ENCODE measurements around the gene OR10D3.

Gene OR10D3

GRCh38 chr11:124207102-124207792, 24.1 kb downstream of the OR10D3 start:
- no peak overlapping the region for H3K4me3 ChIP-seq (ENCODE audit: low read depth, low read length)
- no peaks in the 10 kb centered on the region for H3K36me3 ChIP-seq (ENCODE audit: control insufficient read depth, insufficient read depth, low read length)
- H2AFZ ChIP-seq: no peak overlapping the region
- no peak overlapping the region for H3K4me2 ChIP-seq (ENCODE audit: low read length)
- no peak for TF ChIP-seq CTCF (IDR thresholded peaks at IDR 0.05)
- no peak overlapping the region for H3K27ac ChIP-seq
- H3K9me3 ChIP-seq (ENCODE audit: control insufficient read depth, low read length): no peaks in the 10 kb centered on the region
- no peaks in the 10 kb centered on the region for H3K27me3 ChIP-seq (ENCODE audit: control insufficient read depth, insufficient read depth, low read length)
- no peaks in the 10 kb centered on the region for H3K4me1 ChIP-seq
- no peak overlapping the region for H3K9ac ChIP-seq
- no peaks in the 10 kb centered on the region for H3K79me2 ChIP-seq

- no peak overlapping the region for H3K9ac ChIP-seq
- H3K27ac ChIP-seq: no peak overlapping the region
- no peak for TF ChIP-seq CTCF (IDR thresholded peaks at IDR 0.05)
- no peak overlapping the region for H3K4me2 ChIP-seq (ENCODE audit: low read length)
- H3K36me3 ChIP-seq (ENCODE audit: control insufficient read depth, insufficient read depth, low read length): no peaks in the 10 kb centered on the region
- no peaks in the 10 kb centered on the region for H3K4me1 ChIP-seq
- no peaks in the 10 kb centered on the region for H3K27me3 ChIP-seq (ENCODE audit: control insufficient read depth, insufficient read depth, low read length)
- H3K4me3 ChIP-seq (ENCODE audit: low read depth, low read length): no peak overlapping the region
- H3K9me3 ChIP-seq (ENCODE audit: control insufficient read depth, low read length): no peaks in the 10 kb centered on the region
- no peaks in the 10 kb centered on the region for H3K79me2 ChIP-seq
- H2AFZ ChIP-seq: no peak overlapping the region
Observed at GRCh38 chr11:124209824-124210357, 26.7 kb downstream of the OR10D3 start.

- Histone ChIP-seq H3K27ac (no peak overlapping the region), H3K9ac (no peak overlapping the region), H3K4me3 (ENCODE audit: low read depth, low read length) (no peak overlapping the region), H3K36me3 (ENCODE audit: control insufficient read depth, insufficient read depth, low read length) (no peaks in the 10 kb centered on the region), H3K4me1 (no peaks in the 10 kb centered on the region), H3K27me3 (ENCODE audit: control insufficient read depth, insufficient read depth, low read length) (no peaks in the 10 kb centered on the region), H3K79me2 (no peaks in the 10 kb centered on the region), H2AFZ (no peak overlapping the region), H3K4me2 (ENCODE audit: low read length) (no peak overlapping the region), H3K9me3 (ENCODE audit: control insufficient read depth, low read length) (no peaks in the 10 kb centered on the region)
- no peak for TF ChIP-seq CTCF (IDR thresholded peaks at IDR 0.05)
Observed at GRCh38 chr11:124210421-124210820, 27.3 kb downstream of the OR10D3 start.

- no peak overlapping the region for H3K4me2 ChIP-seq (ENCODE audit: low read length)
- H3K4me3 ChIP-seq (ENCODE audit: low read depth, low read length): no peak overlapping the region
- no peak for TF ChIP-seq CTCF (IDR thresholded peaks at IDR 0.05)
- H3K36me3 ChIP-seq (ENCODE audit: control insufficient read depth, insufficient read depth, low read length): no peaks in the 10 kb centered on the region
- H3K27me3 ChIP-seq (ENCODE audit: control insufficient read depth, insufficient read depth, low read length): no peaks in the 10 kb centered on the region
- no peaks in the 10 kb centered on the region for H3K4me1 ChIP-seq
- H3K27ac ChIP-seq: no peak overlapping the region
- no peak overlapping the region for H2AFZ ChIP-seq
- no peaks in the 10 kb centered on the region for H3K9me3 ChIP-seq (ENCODE audit: control insufficient read depth, low read length)
- H3K9ac ChIP-seq: no peak overlapping the region
- no peaks in the 10 kb centered on the region for H3K79me2 ChIP-seq
Observed at GRCh38 chr11:124211321-124211720, 28.2 kb downstream of the OR10D3 start.

GRCh38 chr11:124214027-124214426, 30.9 kb downstream of the OR10D3 start:
- Histone ChIP-seq H3K79me2 (no peaks in the 10 kb centered on the region), H3K4me2 (ENCODE audit: low read length) (no peak overlapping the region), H3K27me3 (ENCODE audit: control insufficient read depth, insufficient read depth, low read length) (no peaks in the 10 kb centered on the region), H3K27ac (no peak overlapping the region), H3K36me3 (ENCODE audit: control insufficient read depth, insufficient read depth, low read length) (no peaks in the 10 kb centered on the region), H2AFZ (no peak overlapping the region), H3K9ac (no peak overlapping the region), H3K4me3 (ENCODE audit: low read depth, low read length) (no peak overlapping the region), H3K4me1 (no peaks in the 10 kb centered on the region), H3K9me3 (ENCODE audit: control insufficient read depth, low read length) (no peaks in the 10 kb centered on the region)
- TF ChIP-seq CTCF (IDR thresholded peaks at IDR 0.05): no peak
